AG09319 (cell line): ENCODE data around the gene STAT1.
"Not testable (repeated sequence)": the region's sequence is repeated elsewhere in the genome, so short reads cannot be mapped to it uniquely, and the experiment has no call there.

Source experiments
- DNase-seq: peaks from one replicate; pipeline ENCODE4 v3.0.0-alpha.2; 2010; ENCODE audit warnings: low read depth; ENCODE audit errors: extremely low read depth
- CTCF ChIP-seq: IDR thresholded peaks from 2 replicates; pipeline ENCODE4 v1.5.1; 2011; ENCODE audit warnings: low read depth, mild to moderate bottlenecking, inconsistent platforms, low read length, moderate library complexity

Gene STAT1

DNA sequence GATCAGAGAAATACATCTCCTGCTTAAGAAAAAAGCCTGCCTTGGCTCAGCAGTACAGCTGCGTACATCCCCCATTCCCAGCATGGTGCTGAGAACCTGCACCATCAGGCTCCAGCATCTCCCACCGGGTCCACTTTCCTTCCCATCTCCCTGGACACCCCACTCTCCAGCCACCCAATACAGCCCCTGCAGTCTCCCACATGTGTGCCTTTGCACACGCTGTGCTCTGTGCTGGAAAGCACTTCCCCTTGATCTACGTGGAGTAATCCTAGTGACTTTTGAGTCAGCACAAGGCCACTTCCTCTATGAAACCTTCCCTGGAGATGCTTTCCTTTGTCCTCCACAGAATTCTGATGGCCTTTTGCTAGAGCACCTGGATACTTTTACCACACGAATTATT is 17.0 kb downstream of the STAT1 start:
- no peak for DNase-seq
- no peak for TF ChIP-seq CTCF

DNA sequence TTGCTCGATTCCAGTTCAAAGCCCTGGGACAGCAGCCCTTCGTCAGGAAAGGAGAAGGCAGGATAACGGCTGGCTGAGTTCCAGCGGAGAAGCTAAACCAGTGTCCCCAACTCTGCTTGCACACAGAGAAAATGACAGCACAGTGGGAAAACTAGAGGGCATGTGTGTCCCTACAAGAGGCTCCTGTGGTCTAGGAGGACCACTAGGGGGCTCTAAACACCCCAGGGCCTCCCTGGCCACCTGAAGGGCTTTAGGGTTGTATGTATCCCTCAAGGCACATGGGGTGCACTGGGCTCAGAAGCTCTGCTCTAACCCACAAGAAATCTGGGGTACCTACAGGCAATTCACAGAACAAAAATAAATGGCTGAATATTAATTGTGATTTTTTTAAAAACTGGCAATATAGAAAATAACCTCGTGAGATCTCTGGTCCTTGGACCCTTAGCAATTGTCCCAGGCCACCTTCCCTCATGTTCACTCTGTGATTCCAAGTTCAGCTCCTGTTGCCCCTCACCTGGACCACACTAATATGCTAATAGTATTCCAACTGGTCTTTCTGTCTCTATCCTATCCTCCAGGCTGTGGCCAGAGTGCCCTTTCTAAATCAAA is 17.5 kb downstream of the STAT1 start:
- DNase-seq, result no peak

GRCh38 chr2:190995315-190995714 is 18.7 kb downstream of the STAT1 start:
- DNase-seq, result not testable (repeated sequence)

More for the DNA sequence above, 17.5 kb downstream of the STAT1 start:
- TF ChIP-seq CTCF, result peak; percentile 63

DNA sequence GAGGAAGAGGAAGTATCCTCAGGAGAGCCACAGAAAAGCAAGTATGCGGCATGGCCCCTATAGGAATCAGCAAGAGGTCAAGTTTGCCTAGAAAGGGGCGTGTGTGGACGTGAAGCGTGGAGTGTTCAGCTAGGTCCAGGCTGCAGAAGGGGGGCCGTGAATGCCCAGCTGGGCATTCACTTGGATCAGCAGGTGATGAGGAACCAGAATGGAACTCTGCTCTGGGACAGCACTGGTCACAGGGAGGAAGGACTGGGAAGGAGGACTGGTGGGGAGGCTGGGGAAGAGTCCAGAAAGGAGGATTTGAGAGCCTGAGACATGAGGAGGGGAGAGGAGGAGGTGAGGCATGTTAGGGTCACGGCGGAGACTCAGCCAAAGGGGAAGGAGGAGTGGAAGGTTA is 19.8 kb downstream of the STAT1 start:
- no peak for TF ChIP-seq CTCF
- DNase-seq, result no peak

DNA sequence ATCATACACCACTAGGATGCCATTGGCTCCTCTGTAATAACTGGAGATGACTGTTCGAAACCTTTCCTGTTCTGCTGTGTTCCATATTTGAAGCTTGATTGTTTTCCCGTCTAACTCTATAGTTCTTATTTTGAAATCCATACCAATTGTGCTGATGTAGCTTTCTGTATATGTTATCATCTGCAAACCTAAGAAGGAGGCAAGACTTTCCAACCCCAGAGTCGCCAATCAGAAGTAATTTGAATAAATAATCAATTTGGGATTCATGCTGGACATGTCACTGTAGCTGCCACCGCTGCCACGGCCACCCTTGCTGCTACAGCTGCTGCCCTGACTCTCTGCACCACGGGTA is 20.7 kb downstream of the STAT1 start:
- TF ChIP-seq CTCF, result no peak
- no peak for DNase-seq

DNA sequence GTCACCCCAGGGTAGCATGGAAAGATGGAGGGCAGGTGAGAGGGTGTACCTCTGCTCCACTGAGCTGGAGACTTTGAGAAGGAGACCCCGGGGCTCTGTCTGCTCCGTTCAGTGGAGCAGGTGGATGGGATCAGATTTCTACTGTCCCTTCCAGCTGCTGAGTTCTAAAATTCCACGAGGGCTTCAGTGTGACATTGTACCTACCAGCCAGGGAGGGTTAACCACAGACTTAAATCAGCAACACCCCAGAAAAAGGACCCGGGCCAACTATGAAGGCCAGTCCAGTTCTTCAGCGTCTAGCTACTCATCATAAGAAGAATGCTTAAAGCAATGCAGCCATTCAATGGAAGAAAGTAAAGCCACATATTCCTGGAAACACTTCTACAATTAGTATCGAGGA is 23.8 kb downstream of the STAT1 start:
- DNase-seq, result no peak
- TF ChIP-seq CTCF, result no peak

DNA sequence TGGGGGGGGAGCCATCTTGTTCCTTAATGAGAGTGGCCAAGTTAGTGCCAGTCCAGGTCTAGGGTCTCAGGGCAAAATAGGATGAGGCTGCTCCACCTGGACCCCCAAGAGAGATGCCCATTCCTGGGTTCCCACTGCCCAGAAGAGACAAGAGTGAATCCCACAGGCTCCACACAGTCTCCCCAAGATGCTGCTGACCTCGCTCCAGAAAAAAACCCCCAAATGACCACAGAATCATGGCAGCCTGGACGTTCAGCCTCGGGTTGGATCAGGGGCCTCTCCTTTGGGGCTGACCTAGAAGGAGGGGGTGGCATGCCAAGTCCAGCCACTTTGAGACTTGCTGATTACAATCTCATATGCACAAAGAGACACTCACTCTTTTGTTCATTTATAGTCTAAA is 25.1 kb downstream of the STAT1 start:
- DNase-seq, result no peak
- TF ChIP-seq CTCF, result no peak

GRCh38 chr2:190987938-190988337 is 26.0 kb downstream of the STAT1 start:
- DNase-seq, result no peak
- no peak for TF ChIP-seq CTCF
